Cardiac fibroblast (primary cell): ENCODE measurements around the gene GNB1.

ENCODE experiments used
- DNase-seq, 2 donors: peaks; one replicate each; pipeline versions ENCODE4 v3.0.0 to v3.0.0-alpha.2; 2010; ENCODE audit warnings: low read depth in 2 of 2
- H3K4me3 ChIP-seq, 2 donors: replicated peaks in 1 of 2; 1 replicate in 1 of 2; 2 replicates in 1 of 2; pipeline ENCODE4 v1.5.1; 2011; ENCODE audit warnings: low read depth in 2 of 2, low read length in 2 of 2, mild to moderate bottlenecking in 2 of 2, moderate library complexity in 1 of 2
- TF ChIP-seq, protein P1 (sequence below): IDR thresholded peaks from one replicate; pipeline ENCODE4 v1.5.1; 2011; ENCODE audit warnings: low read depth, mild to moderate bottlenecking, low read length, inconsistent platforms

The GNB1 gene

GRCh38 chr1:1898246-1898933, 7.5 kb upstream of the GNB1 start:
- H3K4me3 ChIP-seq = no peak overlapping the region
- DNase-seq = no peak
- TF ChIP-seq, protein P1, sequence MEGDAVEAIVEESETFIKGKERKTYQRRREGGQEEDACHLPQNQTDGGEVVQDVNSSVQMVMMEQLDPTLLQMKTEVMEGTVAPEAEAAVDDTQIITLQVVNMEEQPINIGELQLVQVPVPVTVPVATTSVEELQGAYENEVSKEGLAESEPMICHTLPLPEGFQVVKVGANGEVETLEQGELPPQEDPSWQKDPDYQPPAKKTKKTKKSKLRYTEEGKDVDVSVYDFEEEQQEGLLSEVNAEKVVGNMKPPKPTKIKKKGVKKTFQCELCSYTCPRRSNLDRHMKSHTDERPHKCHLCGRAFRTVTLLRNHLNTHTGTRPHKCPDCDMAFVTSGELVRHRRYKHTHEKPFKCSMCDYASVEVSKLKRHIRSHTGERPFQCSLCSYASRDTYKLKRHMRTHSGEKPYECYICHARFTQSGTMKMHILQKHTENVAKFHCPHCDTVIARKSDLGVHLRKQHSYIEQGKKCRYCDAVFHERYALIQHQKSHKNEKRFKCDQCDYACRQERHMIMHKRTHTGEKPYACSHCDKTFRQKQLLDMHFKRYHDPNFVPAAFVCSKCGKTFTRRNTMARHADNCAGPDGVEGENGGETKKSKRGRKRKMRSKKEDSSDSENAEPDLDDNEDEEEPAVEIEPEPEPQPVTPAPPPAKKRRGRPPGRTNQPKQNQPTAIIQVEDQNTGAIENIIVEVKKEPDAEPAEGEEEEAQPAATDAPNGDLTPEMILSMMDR = no peak

GRCh38 chr1:1895456-1896336, 4.8 kb upstream of the GNB1 start:
- TF ChIP-seq, protein P1 = no peak
- DNase-seq = no peak
- H3K4me3 ChIP-seq = no peak overlapping the region

GRCh38 chr1:1895060-1895418, 4.2 kb upstream of the GNB1 start:
- TF ChIP-seq, protein P1 = no peak
- DNase-seq = no peak
- H3K4me3 ChIP-seq = no peak overlapping the region

DNA sequence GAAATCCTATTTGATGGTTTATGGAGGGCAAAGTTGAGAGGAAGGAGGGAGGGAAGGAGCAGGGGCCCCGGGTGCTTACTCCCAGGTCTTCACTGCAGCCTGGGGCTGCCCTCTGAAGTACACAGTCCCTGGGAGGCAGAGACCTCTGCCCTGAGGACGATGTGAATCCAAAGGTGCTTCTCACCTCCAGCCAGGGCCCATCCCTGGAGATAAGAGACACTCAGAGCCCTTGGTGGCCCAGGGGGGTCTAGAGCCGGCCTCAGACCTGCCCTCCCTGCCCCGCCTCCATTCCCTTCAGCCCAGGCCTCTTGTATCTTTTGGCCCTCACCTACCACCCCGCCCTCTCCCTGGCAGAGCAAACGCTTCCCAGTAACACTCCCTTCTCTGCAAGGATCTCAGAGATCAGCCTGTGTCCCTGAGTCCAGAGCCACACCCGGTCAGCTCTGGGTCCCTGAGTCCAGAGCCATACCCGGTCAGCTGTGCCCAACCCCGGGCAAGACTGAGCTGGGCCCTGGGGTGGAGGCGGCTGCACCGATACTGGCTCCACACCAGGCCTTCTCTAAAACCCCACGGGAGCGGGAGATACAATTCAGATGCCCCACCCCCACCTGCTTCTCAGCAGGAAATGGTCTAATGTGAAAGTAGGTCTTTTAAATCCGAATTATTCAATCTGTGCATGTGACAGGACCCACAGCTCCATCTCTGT, 3.6 kb upstream of the GNB1 start:
- DNase-seq = no peak
- TF ChIP-seq, protein P1 = no peak
- no peak overlapping the region for H3K4me3 ChIP-seq

DNA sequence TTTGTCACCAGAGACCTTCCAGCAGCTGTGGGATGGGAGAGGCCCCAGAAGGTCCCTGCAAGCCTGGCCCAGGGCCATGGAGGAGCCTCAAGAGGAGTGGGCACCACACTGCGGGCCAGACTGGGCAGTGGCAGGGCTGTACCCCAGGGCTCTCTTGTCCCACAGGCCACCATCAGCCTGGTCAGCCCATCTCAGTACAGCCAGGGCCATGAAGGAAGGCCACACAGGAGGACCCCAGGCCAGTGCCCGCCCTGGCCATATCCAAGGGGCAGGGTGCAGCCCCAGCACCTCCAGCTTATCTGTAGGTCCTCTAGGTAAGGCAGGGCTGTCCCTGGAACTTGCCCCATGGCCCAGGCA, 3.1 kb upstream of the GNB1 start:
- TF ChIP-seq, protein P1 = no peak
- DNase-seq = no peak
- no peak overlapping the region for H3K4me3 ChIP-seq

GRCh38 chr1:1893291-1893985, 2.6 kb upstream of the GNB1 start:
- no peak overlapping the region for H3K4me3 ChIP-seq
- TF ChIP-seq, protein P1 = no peak
- no peak for DNase-seq
